Measurements from ENCODE around the gene PRSS33. TPM values are rescaled to one million over a fixed set of nuclear protein-coding genes. Genes with fewer than 3 reads are reported as not detected.

The PRSS33 gene
- total and polyA plus RNA-seq, 10 donors = 0.03 to 0.67 (median 0.32) TPM; not detected in 7

GRCh38 chr16:2816751-2817339 is 29.5 kb upstream of the PRSS33 start, which contains the start of gene PRSS21:
Gene PRSS21 (plus strand): TSS chr16:2817237. CDS start chr16:2817269, 32 bp downstream.
- Histone ChIP-seq H3K27ac (no peak within 1 kb of the TSS), H3K4me1 (peaks cover 0 to 9% (median 0%) of the 10 kb centered on the region in 6 donors), H3K4me3 (peak within 1 kb of the TSS in 2 of 8 donors; percentile 35 to 52), H3K27me3 (replicated peaks in 1 of 7) (peaks cover 0 to 71% (median 5%) of the 10 kb centered on the region in 7 donors), H3K9me3 (no peaks in the 10 kb centered on the region), H3K36me3 (no peaks in the 10 kb centered on the region)
- no peak for DNase-seq
- intact Hi-C loops (cut with DNase I; ENCODE audit: low total_unique reads) = no loop called here
- TF ChIP-seq POLR2A (IDR thresholded peaks at IDR 0.05) (no peak), CTCF (IDR thresholded peaks at IDR 0.05 in 8 of 11, conservative IDR thresholded peaks at IDR 0.05 in 3 of 11) (peak in 4 of 11 experiments; percentile 32 to 46 (median 34)), POLR2AphosphoS5 (IDR thresholded peaks at IDR 0.05) (no peak)
- 50 to 80% (median 65%) methylated on average over 20 to 28 of the region's 28 CpGs for WGBS, 5 donors

- Histone ChIP-seq H3K4me1 (peaks cover 0 to 9% (median 0%) of the 10 kb centered on the region in 6 donors), H3K27me3 (replicated peaks in 1 of 7) (peaks cover 0 to 80% (median 5%) of the 10 kb centered on the region in 7 donors), H3K36me3 (no peaks in the 10 kb centered on the region), H3K9me3 (no peaks in the 10 kb centered on the region), H3K27ac (no peak overlapping the region), H3K4me3 (no peak overlapping the region)
- no peak for TF ChIP-seq POLR2AphosphoS5 (IDR thresholded peaks at IDR 0.05)
- no peak for TF ChIP-seq CTCF (IDR thresholded peaks at IDR 0.05 in 8 of 11, conservative IDR thresholded peaks at IDR 0.05 in 3 of 11)
- no peak for TF ChIP-seq POLR2A (IDR thresholded peaks at IDR 0.05)
- 78 to 90% (median 84%) methylated on average over 5 to 10 of the region's 10 CpGs for WGBS, 5 donors
- intact Hi-C loops (cut with DNase I; ENCODE audit: low total_unique reads) = no loop called here
- DNase-seq = peak; percentile 35
These were observed 28.0 kb upstream of the PRSS33 start for GRCh38 chr16:2815299-2815771.

- intact Hi-C loops (cut with DNase I; ENCODE audit: low total_unique reads) = no loop called here
- Histone ChIP-seq H3K4me1 (peaks cover 0 to 9% (median 0%) of the 10 kb centered on the region in 6 donors), H3K4me3 (no peak overlapping the region), H3K27ac (no peak overlapping the region), H3K36me3 (no peaks in the 10 kb centered on the region), H3K27me3 (replicated peaks in 1 of 7) (peaks cover 0 to 80% (median 5%) of the 10 kb centered on the region in 7 donors), H3K9me3 (no peaks in the 10 kb centered on the region)
- WGBS, 5 donors = 83 to 93% (median 85%) methylated on average over 16 to 20 of the region's 20 CpGs
- TF ChIP-seq CTCF (IDR thresholded peaks at IDR 0.05 in 8 of 11, conservative IDR thresholded peaks at IDR 0.05 in 3 of 11) = no peak
- TF ChIP-seq POLR2A (IDR thresholded peaks at IDR 0.05) = no peak
- no peak for TF ChIP-seq POLR2AphosphoS5 (IDR thresholded peaks at IDR 0.05)
- peak; percentile 48 for DNase-seq
These were observed 27.4 kb upstream of the PRSS33 start for GRCh38 chr16:2814551-2815298.

GRCh38 chr16:2813771-2814221 is 26.4 kb upstream of the PRSS33 start:
- H3K9me3 ChIP-seq = no peaks in the 10 kb centered on the region
- WGBS, 5 donors = 59 to 77% (median 69%) methylated on average over 7 of the region's 7 CpGs
- H3K27me3 ChIP-seq (replicated peaks in 1 of 7) = peaks cover 0 to 72% (median 5%) of the 10 kb centered on the region in 7 donors
- H3K36me3 ChIP-seq = no peaks in the 10 kb centered on the region
- TF ChIP-seq CTCF (IDR thresholded peaks at IDR 0.05 in 8 of 11, conservative IDR thresholded peaks at IDR 0.05 in 3 of 11) (no peak), POLR2A (IDR thresholded peaks at IDR 0.05) (no peak), POLR2AphosphoS5 (IDR thresholded peaks at IDR 0.05) (no peak)
- intact Hi-C loops (cut with DNase I; ENCODE audit: low total_unique reads) = no loop called here
- no peak overlapping the region for H3K4me3 ChIP-seq
- peaks cover 0 to 9% (median 0%) of the 10 kb centered on the region in 6 donors for H3K4me1 ChIP-seq
- H3K27ac ChIP-seq = no peak overlapping the region
- peak; percentile 36 for DNase-seq

Measured in spleen (tissue), 11 donors.